B cell (primary cell): ENCODE data around the gene SATB1. TPM values are rescaled to one million over a fixed set of nuclear protein-coding genes. Genes with fewer than 3 reads are reported as not detected.

Source experiments
- ATAC-seq: fragments of 200-7000 bp; cut with Tn5 transposase; one replicate; pipeline ENCODE4 v1.10.0; 2021; ENCODE audit warnings: low read depth, mild to moderate bottlenecking, moderate number of reproducible peaks, moderate library complexity
- CTCF ChIA-PET: fragments of 350-600 bp; sonication (Branson Sonifier 250); formaldehyde crosslinking; loops from one replicate; lab custom pipeline; 2021; ENCODE audit warnings: antibody characterized with exemption, inconsistent platforms; lab: Charles Lee
- POLR2A ChIA-PET: fragments of 350-600 bp; sonication (Branson Sonifier 250); formaldehyde crosslinking; loops from one replicate; lab custom pipeline; 2021; ENCODE audit warnings: antibody characterized with exemption; lab: Charles Lee
- DNase-seq: peaks from one replicate; pipeline ENCODE4 v3.0.0; 2013
- H2AFZ ChIP-seq: 2 replicates; pipeline ENCODE4 v1.6.1; 2012; ENCODE audit warnings: mild to moderate bottlenecking, low read depth, low read length; ENCODE audit not compliant: insufficient read depth, poor library complexity, severe bottlenecking
- H3K27ac ChIP-seq, 2 donors: 1 replicate in 1 of 2; 2 replicates in 1 of 2; pipeline ENCODE4 v1.5.1; 2012 to 2013; ENCODE audit warnings: low read length in 2 of 2, mild to moderate bottlenecking in 2 of 2, moderate library complexity in 1 of 2
- H3K27me3 ChIP-seq, 4 experiments: fragments of 200-600 bp in 1 of 4; sonication (generic) in 1 of 4; replicated peaks in 1 of 4; 1 replicate in 2 of 4; 2 replicates in 2 of 4; pipeline versions ENCODE4 v1.6.1 to v1.7.0; 2013 to 2016; ENCODE audit warnings: low read length in 3 of 4, mild to moderate bottlenecking in 2 of 4, mixed read lengths in 1 of 4, moderate library complexity in 1 of 4; ENCODE audit not compliant: insufficient read depth in 4 of 4, control insufficient read depth in 3 of 4; ENCODE audit errors: control extremely low read depth in 1 of 4
- H3K36me3 ChIP-seq, 2 experiments: replicated peaks in 1 of 2; 1 replicate in 1 of 2; 2 replicates in 1 of 2; pipeline versions ENCODE4 v1.6.1 to v1.7.1; 2013; ENCODE audit warnings: low read length in 1 of 2; ENCODE audit not compliant: insufficient read depth in 2 of 2, control insufficient read depth in 1 of 2; ENCODE audit errors: control extremely low read depth in 1 of 2, extremely low read depth in 1 of 2
- H3K4me1 ChIP-seq, 2 donors: fragments of 200-600 bp in 1 of 2; sonication (generic) in 1 of 2; 1 replicate in 1 of 2; 2 replicates in 1 of 2; pipeline versions ENCODE4 v1.5.1 to v1.6.1; 2013 to 2017; ENCODE audit warnings: low read length in 2 of 2; ENCODE audit not compliant: control insufficient read depth in 2 of 2, insufficient read depth in 2 of 2
- H3K4me2 ChIP-seq: replicated peaks from 2 replicates; pipeline ENCODE3; 2012; ENCODE audit warnings: mild to moderate bottlenecking, low read depth, low read length; ENCODE audit not compliant: poor library complexity, severe bottlenecking
- H3K4me3 ChIP-seq, 5 experiments: fragments of 200-600 bp in 1 of 5; sonication (generic) in 1 of 5; 1 replicate in 3 of 5; 2 replicates in 2 of 5; pipeline versions ENCODE4 v1.5.1 to v1.7.0; 2011 to 2016; ENCODE audit warnings: low read length in 4 of 5, mild to moderate bottlenecking in 4 of 5, low read depth in 2 of 5, control low read depth in 1 of 5, moderate library complexity in 1 of 5; ENCODE audit not compliant: insufficient read depth in 1 of 5; ENCODE audit errors: control extremely low read depth in 1 of 5, extremely low read depth in 1 of 5
- H3K79me2 ChIP-seq: fragments of 200-600 bp; sonication (generic); one replicate; pipeline ENCODE4 v1.6.0; 2016; ENCODE audit warnings: low read length; ENCODE audit not compliant: control insufficient read depth, insufficient read depth
- H3K9ac ChIP-seq: fragments of 200-600 bp; sonication (generic); 2 replicates; pipeline ENCODE4 v1.6.1; 2017; ENCODE audit warnings: mild to moderate bottlenecking, low read length, moderate library complexity
- H3K9me3 ChIP-seq, 3 donors: one replicate each; pipeline versions ENCODE4 v1.6.1 to v1.7.1; 2013; ENCODE audit warnings: low read length in 2 of 3; ENCODE audit not compliant: control insufficient read depth in 2 of 3, insufficient read depth in 1 of 3; ENCODE audit errors: control extremely low read depth in 1 of 3
- H4K20me1 ChIP-seq: 2 replicates; pipeline ENCODE4 v1.6.0; 2012; ENCODE audit warnings: mild to moderate bottlenecking, low read length; ENCODE audit not compliant: insufficient read depth, control insufficient read depth, poor library complexity, severe bottlenecking
- H3K27ac Mint-ChIP-seq: one replicate; pipeline ENCODE4 v1.8.0; 2021; ENCODE audit warnings: mixed read lengths
- H3K27me3 Mint-ChIP-seq: one replicate; pipeline ENCODE4 v1.8.0; 2021; ENCODE audit warnings: mixed read lengths
- H3K4me1 Mint-ChIP-seq: one replicate; pipeline ENCODE4 v1.8.0; 2021; ENCODE audit warnings: mixed read lengths
- H3K4me3 Mint-ChIP-seq: one replicate; pipeline ENCODE4 v1.8.0; 2021; ENCODE audit warnings: mixed read lengths
- H3K9me3 Mint-ChIP-seq: one replicate; pipeline ENCODE4 v1.8.0; 2022; ENCODE audit warnings: mixed read lengths; ENCODE audit not compliant: insufficient read depth
- EZH2 ChIP-seq: IDR thresholded peaks from 2 replicates; pipeline ENCODE4 v1.6.1; 2012; ENCODE audit warnings: borderline replicate concordance, low read depth, mild to moderate bottlenecking, moderate library complexity, low read length; ENCODE audit not compliant: insufficient read depth, poor library complexity, severe bottlenecking
- WGBS: methylation state at CpG from one replicate; pipeline ENCODE4 v1.1.5; 2013; ENCODE audit warnings: missing lambda C conversion rate; ENCODE audit not compliant: insufficient coverage; 5-methylcytosine and 5-hydroxymethylcytosine counted together
- intact Hi-C: fragments of 100-400 bp; cut with micrococcal nuclease; formaldehyde crosslinking; loops from one replicate; pipeline ENCODE4 v1.10.0; 2022
- polyA plus RNA-seq: library from polyadenylated mRNA; depleted of rRNA; stranded (reverse); fragments of >200 nt; gene quantifications from 2 replicates; pipeline ENCODE4 v1.2.3, GENCODE V29; 2012
- total RNA-seq, 2 donors: library from RNA; stranded (reverse); fragments of 120-200 nt in 1 of 2; gene quantifications; 1 replicate in 1 of 2; 2 replicates in 1 of 2; pipeline versions ENCODE4 v1.2.3 to v1.2.4, GENCODE V29; 2013 to 2022
- TF ChIP-seq, protein P1 (sequence below): fragments of 200-600 bp; IDR thresholded peaks from one replicate; pipeline ENCODE4 v1.8.0; 2022; ENCODE audit warnings: antibody characterized with exemption, mild to moderate bottlenecking

Gene SATB1
- total and polyA plus RNA-seq, 2 donors (not counting 1 experiment from before 2014, with no cell fraction given) = 42.3 to 66.5 TPM

GRCh38 chr3:18436213-18436612 lies 11.1 kb upstream of the SATB1 start:
- no CpG with 5 or more reads among the region's 2 CpGs for WGBS
- Histone ChIP-seq H3K79me2 (peaks cover 76% of the 10 kb centered on the region), H3K36me3 (no peaks in the 10 kb centered on the region), H3K4me1 (peaks cover 15 to 50% of the 10 kb centered on the region in 2 donors), H3K4me2 (no peak overlapping the region), H3K27ac (peak overlapping the region in 1 of 2 donors; percentile 55), H3K27me3 (no peaks in the 10 kb centered on the region), H4K20me1 (peaks cover 4% of the 10 kb centered on the region), H3K9me3 (no peaks in the 10 kb centered on the region), H3K4me3 (no peak overlapping the region), H2AFZ (no peak overlapping the region), H3K9ac (no peak overlapping the region)
- no peak for ATAC-seq
- H3K4me3 Mint-ChIP-seq = no peak overlapping the region
- H3K4me1 Mint-ChIP-seq = peaks cover 46% of the 10 kb centered on the region
- no peaks in the 10 kb centered on the region for H3K9me3 Mint-ChIP-seq
- ChIA-PET CTCF (interaction anchor here (0.6 to 1.6 kb wide), 5 partner anchors 8 to 511 kb away, joined by 3 to 6 read pairs (median 4); no protein-coding TSS in a partner anchor), POLR2A (no interaction called here)
- DNase-seq = no peak
- peaks cover 7% of the 10 kb centered on the region for H3K27me3 Mint-ChIP-seq
- intact Hi-C loops = no loop called here
- H3K27ac Mint-ChIP-seq = no peak overlapping the region
- TF ChIP-seq EZH2 = no peak
- TF ChIP-seq, protein P1, sequence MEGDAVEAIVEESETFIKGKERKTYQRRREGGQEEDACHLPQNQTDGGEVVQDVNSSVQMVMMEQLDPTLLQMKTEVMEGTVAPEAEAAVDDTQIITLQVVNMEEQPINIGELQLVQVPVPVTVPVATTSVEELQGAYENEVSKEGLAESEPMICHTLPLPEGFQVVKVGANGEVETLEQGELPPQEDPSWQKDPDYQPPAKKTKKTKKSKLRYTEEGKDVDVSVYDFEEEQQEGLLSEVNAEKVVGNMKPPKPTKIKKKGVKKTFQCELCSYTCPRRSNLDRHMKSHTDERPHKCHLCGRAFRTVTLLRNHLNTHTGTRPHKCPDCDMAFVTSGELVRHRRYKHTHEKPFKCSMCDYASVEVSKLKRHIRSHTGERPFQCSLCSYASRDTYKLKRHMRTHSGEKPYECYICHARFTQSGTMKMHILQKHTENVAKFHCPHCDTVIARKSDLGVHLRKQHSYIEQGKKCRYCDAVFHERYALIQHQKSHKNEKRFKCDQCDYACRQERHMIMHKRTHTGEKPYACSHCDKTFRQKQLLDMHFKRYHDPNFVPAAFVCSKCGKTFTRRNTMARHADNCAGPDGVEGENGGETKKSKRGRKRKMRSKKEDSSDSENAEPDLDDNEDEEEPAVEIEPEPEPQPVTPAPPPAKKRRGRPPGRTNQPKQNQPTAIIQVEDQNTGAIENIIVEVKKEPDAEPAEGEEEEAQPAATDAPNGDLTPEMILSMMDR = no peak

DNA sequence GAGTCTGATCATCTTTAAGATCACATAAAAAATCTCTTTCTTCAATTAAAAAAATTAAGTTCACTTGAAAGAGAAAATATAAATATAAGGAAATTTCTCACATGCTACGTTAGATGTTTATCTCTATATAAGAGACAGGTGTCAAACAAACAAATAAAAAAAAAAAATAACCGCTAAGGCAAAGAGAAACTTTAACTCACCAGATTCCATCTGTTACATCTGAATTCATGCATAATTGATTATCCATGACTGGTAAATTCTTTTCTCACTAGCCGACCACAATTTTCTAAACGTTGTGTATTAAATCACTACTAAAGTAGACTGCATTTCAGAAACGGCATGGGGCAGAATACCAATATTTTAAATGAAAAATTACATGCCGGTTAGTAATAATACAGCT lies 9.6 kb upstream of the SATB1 start:
- peaks cover 7% of the 10 kb centered on the region for H3K27me3 Mint-ChIP-seq
- ChIA-PET POLR2A (no interaction called here), CTCF (interaction anchor here (1.3 kb wide), 1 partner anchor 45 kb away, joined by 3 read pairs; no protein-coding TSS in a partner anchor)
- Histone ChIP-seq H3K27me3 (no peaks in the 10 kb centered on the region), H4K20me1 (peaks cover 4% of the 10 kb centered on the region), H3K36me3 (no peaks in the 10 kb centered on the region), H3K4me1 (peaks cover 17 to 46% of the 10 kb centered on the region in 2 donors), H3K4me3 (no peak overlapping the region), H3K4me2 (no peak overlapping the region), H3K9ac (no peak overlapping the region), H2AFZ (no peak overlapping the region), H3K27ac (no peak overlapping the region), H3K9me3 (no peaks in the 10 kb centered on the region), H3K79me2 (peaks cover 73% of the 10 kb centered on the region)
- ATAC-seq = no peak
- no peaks in the 10 kb centered on the region for H3K9me3 Mint-ChIP-seq
- peaks cover 44% of the 10 kb centered on the region for H3K4me1 Mint-ChIP-seq
- TF ChIP-seq, protein P1 = no peak
- no peak for TF ChIP-seq EZH2
- intact Hi-C loops = no loop called here
- no peak overlapping the region for H3K27ac Mint-ChIP-seq
- H3K4me3 Mint-ChIP-seq = no peak overlapping the region
- DNase-seq = no peak
- no CpG with 5 or more reads among the region's 6 CpGs for WGBS
